Neural cell (in vitro differentiated cells): ENCODE measurements around the gene SMIM44.

Experiments used
- EP300 ChIP-seq: fragments of 450-650 bp; conservative IDR thresholded peaks from 2 replicates; pipeline ENCODE4 v1.6.1; 2014; ENCODE audit warnings: antibody characterized with exemption, mild to moderate bottlenecking, moderate library complexity; ENCODE audit not compliant: poor library complexity, severe bottlenecking
- EZH2 ChIP-seq: fragments of 200-600, 300-800 bp; shearing (Covaris generic), sonication (generic); IDR thresholded peaks from 2 replicates; pipeline ENCODE4 v1.6.1; 2014; ENCODE audit warnings: antibody characterized with exemption, low read length, borderline replicate concordance, mild to moderate bottlenecking; ENCODE audit not compliant: insufficient read depth, poor library complexity, severe bottlenecking
- MXI1 ChIP-seq: fragments of 450-650 bp; conservative IDR thresholded peaks from 2 replicates; pipeline ENCODE4 v1.6.1; 2014; ENCODE audit warnings: antibody characterized with exemption, mild to moderate bottlenecking; ENCODE audit not compliant: poor library complexity, severe bottlenecking
- POLR2AphosphoS5 ChIP-seq: IDR thresholded peaks from 2 replicates; pipeline ENCODE4 v1.6.1; 2012
- RAD21 ChIP-seq: fragments of 450-650 bp; conservative IDR thresholded peaks from 2 replicates; pipeline ENCODE4 v1.6.1; 2014; ENCODE audit warnings: antibody characterized with exemption, mild to moderate bottlenecking, moderate library complexity
- SMC3 ChIP-seq: fragments of 450-650 bp; conservative IDR thresholded peaks from 2 replicates; pipeline ENCODE4 v1.6.1; 2014; ENCODE audit warnings: antibody characterized with exemption, mild to moderate bottlenecking, moderate library complexity; ENCODE audit not compliant: poor library complexity
- TAF1 ChIP-seq: IDR thresholded peaks from 2 replicates; pipeline ENCODE4 v1.6.1; 2012; ENCODE audit warnings: low read depth
- TF ChIP-seq, protein P1 (sequence below): fragments of 450-650 bp; IDR thresholded peaks from 2 replicates; pipeline ENCODE4 v1.5.1; 2014; ENCODE audit warnings: antibody characterized with exemption, mild to moderate bottlenecking, moderate library complexity; ENCODE audit not compliant: poor library complexity, severe bottlenecking
- TF ChIP-seq, protein P2 (sequence below): IDR thresholded peaks from 2 replicates; pipeline ENCODE4 v1.6.1; 2012; ENCODE audit warnings: borderline replicate concordance

DNA sequence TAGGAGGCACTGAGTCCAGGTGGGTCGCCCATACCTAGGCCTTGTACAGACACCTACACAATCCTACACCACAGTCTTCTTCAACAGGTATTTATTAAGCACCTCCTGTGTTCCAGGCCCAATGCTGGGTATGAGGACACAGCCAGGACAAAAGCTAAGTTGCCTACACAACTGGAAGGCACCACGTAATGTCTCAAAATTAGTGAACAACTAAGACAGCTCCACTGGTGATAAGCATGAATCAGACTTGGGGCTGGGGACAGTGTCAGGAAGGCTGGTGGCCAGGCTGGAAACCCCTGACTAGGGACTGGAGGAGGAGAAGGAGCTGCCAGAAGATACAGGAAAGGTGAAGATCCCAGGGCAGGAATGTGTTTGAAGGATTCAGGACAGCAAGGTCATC lies 5.3 kb downstream of the SMIM44 start:
- TF ChIP-seq, protein P1, sequence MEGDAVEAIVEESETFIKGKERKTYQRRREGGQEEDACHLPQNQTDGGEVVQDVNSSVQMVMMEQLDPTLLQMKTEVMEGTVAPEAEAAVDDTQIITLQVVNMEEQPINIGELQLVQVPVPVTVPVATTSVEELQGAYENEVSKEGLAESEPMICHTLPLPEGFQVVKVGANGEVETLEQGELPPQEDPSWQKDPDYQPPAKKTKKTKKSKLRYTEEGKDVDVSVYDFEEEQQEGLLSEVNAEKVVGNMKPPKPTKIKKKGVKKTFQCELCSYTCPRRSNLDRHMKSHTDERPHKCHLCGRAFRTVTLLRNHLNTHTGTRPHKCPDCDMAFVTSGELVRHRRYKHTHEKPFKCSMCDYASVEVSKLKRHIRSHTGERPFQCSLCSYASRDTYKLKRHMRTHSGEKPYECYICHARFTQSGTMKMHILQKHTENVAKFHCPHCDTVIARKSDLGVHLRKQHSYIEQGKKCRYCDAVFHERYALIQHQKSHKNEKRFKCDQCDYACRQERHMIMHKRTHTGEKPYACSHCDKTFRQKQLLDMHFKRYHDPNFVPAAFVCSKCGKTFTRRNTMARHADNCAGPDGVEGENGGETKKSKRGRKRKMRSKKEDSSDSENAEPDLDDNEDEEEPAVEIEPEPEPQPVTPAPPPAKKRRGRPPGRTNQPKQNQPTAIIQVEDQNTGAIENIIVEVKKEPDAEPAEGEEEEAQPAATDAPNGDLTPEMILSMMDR = no peak
- TF ChIP-seq SMC3 = no peak
- no peak for TF ChIP-seq TAF1
- TF ChIP-seq, protein P2, sequence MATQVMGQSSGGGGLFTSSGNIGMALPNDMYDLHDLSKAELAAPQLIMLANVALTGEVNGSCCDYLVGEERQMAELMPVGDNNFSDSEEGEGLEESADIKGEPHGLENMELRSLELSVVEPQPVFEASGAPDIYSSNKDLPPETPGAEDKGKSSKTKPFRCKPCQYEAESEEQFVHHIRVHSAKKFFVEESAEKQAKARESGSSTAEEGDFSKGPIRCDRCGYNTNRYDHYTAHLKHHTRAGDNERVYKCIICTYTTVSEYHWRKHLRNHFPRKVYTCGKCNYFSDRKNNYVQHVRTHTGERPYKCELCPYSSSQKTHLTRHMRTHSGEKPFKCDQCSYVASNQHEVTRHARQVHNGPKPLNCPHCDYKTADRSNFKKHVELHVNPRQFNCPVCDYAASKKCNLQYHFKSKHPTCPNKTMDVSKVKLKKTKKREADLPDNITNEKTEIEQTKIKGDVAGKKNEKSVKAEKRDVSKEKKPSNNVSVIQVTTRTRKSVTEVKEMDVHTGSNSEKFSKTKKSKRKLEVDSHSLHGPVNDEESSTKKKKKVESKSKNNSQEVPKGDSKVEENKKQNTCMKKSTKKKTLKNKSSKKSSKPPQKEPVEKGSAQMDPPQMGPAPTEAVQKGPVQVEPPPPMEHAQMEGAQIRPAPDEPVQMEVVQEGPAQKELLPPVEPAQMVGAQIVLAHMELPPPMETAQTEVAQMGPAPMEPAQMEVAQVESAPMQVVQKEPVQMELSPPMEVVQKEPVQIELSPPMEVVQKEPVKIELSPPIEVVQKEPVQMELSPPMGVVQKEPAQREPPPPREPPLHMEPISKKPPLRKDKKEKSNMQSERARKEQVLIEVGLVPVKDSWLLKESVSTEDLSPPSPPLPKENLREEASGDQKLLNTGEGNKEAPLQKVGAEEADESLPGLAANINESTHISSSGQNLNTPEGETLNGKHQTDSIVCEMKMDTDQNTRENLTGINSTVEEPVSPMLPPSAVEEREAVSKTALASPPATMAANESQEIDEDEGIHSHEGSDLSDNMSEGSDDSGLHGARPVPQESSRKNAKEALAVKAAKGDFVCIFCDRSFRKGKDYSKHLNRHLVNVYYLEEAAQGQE = no peak
- TF ChIP-seq EZH2 = no peak
- no peak for TF ChIP-seq MXI1
- no peak for TF ChIP-seq POLR2AphosphoS5
- TF ChIP-seq RAD21 = no peak
- TF ChIP-seq EP300 = no peak
